GM08714 (cell line): ENCODE data around the gene PODXL2.
"Not testable (repeated sequence)": the region's sequence is repeated elsewhere in the genome, so short reads cannot be mapped to it uniquely, and the experiment has no call there.

ENCODE experiments used
- H3K4me3 ChIP-seq: fragments of 200-500 bp; sonication (Bioruptor generic); 2 replicates; pipeline ENCODE4 v1.5.1; 2014; ENCODE audit warnings: mild to moderate bottlenecking, low read length, inconsistent platforms
- ZNF274 ChIP-seq: IDR thresholded peaks from 2 replicates; pipeline ENCODE4 v1.6.1; 2012; ENCODE audit warnings: mild to moderate bottlenecking, low read depth, low read length

PODXL2 gene

DNA sequence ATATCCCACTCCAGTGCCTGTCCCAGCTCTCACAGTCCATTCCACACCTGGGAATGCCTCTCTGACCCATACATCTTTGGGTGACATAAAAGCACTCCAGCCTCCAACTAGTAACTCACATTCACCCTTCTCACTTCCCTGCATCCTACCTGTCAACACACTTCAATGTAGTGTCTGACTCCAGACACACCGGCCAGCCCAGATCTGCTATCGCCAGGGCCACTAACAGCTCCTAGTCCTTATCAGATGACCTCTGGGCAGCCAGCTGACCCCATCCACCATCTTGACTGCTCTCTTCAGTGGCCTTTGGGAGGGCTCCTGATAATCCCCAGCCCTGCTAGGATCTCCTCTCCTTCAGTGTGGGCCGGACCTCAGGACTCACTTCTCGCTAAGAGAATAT lies 33.7 kb upstream of the PODXL2 start:
- no peak overlapping the region for H3K4me3 ChIP-seq
- TF ChIP-seq ZNF274 = no peak

DNA sequence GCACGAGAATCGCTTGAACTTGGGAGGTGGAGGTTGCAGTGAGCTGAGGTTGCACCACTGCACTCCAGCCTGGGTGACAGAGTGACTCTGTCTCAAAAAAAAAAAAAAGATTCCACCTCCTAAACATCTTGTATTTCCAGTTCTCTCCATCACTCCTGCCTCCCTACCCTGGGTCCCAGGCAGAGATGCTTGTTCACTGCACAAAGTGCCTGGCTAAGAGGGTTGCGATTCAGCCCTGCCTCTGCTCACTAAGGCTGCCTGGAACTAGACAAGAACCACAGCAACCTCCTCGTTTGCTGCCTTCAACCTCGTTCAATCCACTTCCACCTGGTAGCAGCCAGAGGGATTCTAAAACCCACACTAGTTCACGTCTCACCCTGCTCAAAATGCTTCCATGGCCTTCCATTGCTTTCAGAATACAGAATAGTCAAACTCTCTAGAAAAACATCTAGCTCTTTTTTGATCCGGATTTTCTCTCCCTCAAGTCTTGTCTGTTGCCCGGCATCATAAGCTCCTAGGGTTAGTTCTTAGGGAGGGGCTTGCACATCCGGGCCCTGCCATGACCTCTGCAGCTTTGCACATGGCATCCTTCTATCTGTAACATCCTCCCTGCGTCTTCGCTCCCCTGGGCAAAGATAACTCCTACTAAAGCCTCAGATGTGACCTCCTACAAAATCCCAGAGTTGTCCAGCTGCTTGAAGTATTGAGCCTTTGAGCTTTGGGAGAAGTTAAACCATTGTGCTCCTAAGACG lies 31.8 kb upstream of the PODXL2 start:
- H3K4me3 ChIP-seq = peak overlapping the region; percentile 62; the same call in 1 of the 2 replicates
- TF ChIP-seq ZNF274 = no peak

DNA sequence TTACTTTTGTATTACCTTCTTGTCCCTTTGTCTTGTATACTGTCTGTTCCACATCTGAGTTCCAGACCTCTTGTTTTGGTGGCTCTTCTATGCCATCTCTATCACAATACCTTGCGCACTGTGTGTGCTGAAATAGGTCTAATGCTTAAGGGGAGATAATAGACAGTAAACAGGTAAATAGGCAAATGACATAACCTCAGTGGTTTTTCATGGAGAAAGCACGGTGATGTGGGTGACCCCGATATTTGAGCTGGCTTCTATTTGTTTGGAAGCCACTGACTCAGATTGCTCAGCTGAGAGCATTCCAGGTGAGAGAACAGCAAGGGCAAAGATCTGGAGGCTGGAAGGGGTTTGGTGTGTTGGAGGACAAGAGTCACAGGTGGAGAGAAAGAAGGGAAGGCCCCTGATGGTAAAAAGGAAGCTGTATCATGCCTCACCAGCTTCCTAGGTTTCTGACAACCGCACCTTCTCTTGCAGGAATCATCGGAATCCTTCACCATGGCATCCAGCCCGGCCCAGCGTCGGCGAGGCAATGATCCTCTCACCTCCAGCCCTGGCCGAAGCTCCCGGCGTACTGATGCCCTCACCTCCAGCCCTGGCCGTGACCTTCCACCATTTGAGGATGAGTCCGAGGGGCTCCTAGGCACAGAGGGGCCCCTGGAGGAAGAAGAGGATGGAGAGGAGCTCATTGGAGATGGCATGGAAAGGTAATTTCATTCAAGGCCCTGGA lies 30.0 kb upstream of the PODXL2 start:
- peak overlapping the region; percentile 91 for H3K4me3 ChIP-seq
- TF ChIP-seq ZNF274 = no peak

DNA sequence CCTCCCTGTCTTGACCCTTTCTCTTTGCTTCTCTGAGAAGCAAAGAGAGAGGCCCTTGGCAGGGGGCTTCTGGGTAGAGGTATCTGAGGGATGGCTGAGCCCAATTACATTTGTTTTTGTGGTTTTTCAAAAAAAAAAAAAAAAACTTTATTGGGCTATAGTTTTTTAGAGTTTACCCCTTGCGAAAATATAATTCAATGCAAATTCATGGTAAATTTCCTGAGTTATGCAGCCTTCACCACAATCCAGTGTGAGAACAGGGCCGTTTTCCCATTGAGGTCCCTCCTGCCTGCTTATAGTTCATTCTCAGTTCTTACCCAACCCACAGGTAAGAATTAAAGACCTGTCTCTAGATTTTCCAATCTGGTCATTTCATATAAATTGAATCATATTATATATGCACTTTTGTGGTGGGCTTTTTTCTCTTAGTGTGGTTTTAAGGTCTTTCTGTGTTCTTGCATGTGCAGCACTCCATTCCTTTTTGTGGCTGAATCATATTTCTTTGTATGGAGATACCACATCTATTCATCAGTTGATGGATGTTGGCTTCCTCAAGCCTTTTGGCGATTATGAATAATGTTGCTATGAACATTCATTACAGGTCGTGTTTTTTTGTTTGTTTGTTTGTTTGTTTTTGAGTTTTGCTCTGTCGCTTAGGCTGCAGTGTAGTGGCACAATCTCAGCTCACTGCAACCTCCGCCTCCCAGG lies 28.1 kb upstream of the PODXL2 start:
- H3K4me3 ChIP-seq = peak overlapping the region; percentile 34; the same call in 1 of the 2 replicates
- no peak for TF ChIP-seq ZNF274

DNA sequence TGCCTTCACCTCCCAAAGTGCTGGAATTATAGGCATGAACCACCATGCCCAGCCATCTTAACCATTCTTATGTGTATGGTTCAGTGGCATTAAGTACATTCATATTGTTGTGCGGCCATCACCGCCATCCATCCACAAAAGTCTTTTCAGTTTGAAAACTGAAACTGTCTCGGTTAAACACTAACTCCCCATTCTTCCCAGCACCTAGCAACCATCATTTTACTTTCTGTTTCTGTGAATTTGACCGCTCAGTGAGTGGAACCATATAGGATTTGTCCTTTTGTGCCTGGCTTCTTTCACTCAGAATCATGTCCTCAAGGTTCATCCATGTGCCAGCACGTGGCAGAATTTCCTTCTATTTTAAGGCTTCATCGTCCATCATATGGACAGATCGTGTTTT lies 24.9 kb upstream of the PODXL2 start:
- TF ChIP-seq ZNF274 = no peak
- H3K4me3 ChIP-seq = no peak overlapping the region; the same call in 1 of the 2 replicates

DNA sequence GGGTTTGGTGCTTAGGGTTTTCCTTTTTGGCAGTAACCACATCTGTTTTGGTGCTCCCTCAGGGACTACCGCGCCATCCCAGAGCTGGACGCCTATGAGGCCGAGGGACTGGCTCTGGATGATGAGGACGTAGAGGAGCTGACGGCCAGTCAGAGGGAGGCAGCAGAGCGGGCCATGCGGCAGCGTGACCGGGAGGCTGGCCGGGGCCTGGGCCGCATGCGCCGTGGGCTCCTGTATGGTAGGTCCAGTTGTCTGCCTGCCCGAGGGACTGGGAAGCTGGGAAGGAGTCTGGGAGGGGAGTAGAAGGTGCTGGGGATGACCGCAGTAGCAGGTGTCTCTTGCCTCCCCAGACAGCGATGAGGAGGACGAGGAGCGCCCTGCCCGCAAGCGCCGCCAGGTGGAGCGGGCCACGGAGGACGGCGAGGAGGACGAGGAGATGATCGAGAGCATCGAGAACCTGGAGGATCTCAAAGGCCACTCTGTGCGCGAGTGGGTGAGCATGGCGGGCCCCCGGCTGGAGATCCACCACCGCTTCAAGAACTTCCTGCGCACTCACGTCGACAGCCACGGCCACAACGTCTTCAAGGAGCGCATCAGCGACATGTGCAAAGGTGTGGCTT lies 24.3 kb upstream of the PODXL2 start:
- TF ChIP-seq ZNF274 = no peak
- no peak overlapping the region; the same call in 1 of the 2 replicates for H3K4me3 ChIP-seq

DNA sequence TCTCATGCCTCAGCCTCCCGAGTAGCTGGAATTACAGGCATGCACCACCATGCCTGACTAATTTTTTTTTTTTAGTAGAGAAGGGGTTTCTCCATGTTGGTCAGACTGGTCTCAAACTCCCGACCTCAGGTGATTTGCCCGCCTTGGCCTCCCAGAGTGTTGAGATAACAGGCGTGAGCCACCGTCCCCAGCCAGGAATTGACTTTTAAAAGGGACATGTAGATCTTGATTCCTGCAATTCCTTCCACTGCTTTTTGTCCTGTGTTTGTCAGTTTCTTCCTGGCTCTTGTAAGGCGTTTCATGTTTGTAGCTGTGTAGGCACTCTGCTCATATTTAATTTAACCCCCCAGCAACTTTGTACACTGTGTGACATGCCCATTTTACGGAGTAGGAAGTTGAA lies 23.4 kb upstream of the PODXL2 start:
- not testable (repeated sequence) for H3K4me3 ChIP-seq

DNA sequence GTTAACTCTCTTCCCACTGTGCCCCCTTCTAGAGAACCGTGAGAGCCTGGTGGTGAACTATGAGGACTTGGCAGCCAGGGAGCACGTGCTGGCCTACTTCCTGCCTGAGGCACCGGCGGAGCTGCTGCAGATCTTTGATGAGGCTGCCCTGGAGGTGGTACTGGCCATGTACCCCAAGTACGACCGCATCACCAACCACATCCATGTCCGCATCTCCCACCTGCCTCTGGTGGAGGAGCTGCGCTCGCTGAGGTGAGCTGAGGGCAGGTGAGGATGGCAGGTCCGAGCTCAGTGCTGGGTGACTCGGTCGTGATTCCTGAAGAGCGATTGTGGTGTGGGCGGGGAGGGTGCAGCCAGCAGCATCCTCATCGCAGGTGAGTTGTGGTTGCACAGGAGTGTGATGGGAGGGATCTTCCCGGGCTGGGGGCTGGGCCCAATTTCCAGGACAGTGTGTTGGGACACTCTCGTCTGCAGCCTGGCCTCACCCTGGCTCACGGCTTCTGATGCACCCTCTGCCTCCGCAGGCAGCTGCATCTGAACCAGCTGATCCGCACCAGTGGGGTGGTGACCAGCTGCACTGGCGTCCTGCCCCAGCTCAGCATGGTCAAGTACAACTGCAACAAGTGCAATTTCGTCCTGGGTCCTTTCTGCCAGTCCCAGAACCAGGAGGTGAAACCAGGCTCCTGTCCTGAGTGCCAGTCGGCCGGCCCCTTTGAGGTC lies 22.7 kb upstream of the PODXL2 start:
- TF ChIP-seq ZNF274 = no peak
- H3K4me3 ChIP-seq = no peak overlapping the region

DNA sequence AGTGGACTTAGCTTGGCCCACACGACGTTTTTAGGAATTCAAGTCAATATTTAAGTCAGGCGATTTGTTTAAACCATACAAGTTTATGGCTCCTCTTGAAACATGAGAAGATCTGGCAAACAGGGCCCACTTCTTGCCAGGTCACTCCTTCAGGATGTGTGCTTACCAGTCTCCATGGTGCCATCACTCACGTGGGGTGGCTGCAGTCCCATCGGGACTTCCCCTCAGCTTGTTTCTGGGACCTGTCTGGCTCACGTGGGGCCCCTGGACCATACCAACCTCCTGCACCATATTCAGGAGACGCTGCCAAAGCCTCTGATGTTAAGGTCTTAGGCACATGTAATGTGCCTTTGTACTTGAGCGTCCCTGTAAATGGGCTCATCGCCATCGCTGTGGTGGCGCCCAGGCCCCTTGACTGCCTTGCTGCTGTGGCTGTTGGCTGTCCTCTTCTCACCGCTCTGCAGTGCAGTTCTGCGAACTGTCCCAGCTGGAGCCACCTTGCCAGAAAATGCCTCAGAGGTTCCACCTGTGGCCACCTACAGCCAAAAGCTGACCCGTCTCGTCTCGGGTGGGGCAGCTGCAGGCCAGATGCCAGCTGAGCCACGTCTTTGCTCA lies 21.9 kb upstream of the PODXL2 start:
- TF ChIP-seq ZNF274 = no peak
- no peak overlapping the region for H3K4me3 ChIP-seq

DNA sequence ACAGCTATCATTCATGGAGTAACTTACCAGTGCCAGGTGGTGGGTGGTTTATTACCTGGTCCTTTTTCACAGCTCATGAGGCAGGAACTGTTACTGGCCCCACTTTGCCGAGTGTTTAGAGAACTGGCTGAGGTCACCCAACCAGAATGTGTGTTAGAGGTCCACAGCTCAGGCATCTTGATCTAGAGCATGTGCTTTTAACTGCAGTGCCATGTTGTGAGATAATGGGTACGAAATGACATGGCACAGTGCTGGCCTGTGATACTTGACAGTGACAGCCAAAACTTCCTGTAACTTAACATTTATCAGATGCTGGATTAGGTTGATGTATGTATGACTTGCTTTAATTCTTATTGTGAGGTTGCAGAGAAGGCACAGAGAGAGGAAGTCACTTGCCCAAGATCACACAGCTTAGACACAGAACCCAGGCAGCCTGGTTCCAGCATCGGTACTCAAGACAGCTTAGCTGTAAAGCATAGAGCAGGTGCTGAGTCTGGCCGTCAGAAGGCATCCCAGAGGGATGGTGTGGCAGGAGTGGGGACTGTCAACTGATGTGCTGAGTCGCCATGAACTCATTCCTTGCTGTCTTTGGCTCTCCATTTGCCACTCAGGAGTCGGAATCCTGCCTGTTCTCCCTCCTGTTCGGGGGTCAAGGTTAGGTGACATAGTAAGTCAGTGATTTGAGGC lies 21.2 kb upstream of the PODXL2 start:
- TF ChIP-seq ZNF274 = no peak
- no peak overlapping the region for H3K4me3 ChIP-seq

DNA sequence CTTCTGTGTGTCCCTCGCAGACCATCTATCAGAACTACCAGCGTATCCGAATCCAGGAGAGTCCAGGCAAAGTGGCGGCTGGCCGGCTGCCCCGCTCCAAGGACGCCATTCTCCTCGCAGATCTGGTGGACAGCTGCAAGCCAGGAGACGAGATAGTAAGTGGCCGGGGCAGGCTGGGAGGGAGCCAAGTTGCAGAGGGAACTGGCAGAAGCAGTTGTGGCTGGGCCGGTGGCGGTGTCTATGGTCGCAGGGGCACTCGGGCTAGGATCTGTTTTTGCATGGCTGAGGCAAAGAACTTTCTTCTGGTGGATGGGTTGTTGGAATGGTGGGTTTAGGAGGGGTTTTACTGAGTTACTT lies 20.6 kb upstream of the PODXL2 start:
- no peak overlapping the region for H3K4me3 ChIP-seq
- no peak for TF ChIP-seq ZNF274

DNA sequence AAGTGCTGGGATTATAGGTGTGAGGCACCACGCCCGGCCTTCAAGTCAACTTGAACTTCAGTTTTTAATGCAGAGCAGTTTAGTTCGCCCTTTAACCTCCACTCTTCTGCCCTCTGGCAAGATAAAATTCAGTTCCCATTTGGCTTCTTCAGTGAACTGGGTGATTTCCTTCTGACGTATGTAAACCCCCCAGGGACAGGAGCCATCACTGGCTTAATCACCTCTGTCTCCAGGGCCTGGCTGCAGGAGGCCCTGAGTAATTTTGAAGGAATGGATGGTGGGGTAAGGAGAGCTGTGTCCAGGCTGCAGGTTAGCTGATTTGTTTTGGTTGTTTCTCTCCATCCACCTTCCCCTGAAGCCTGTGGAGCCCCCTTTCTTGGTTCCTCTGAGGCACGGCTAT lies 18.9 kb upstream of the PODXL2 start:
- TF ChIP-seq ZNF274 = no peak
- no peak overlapping the region for H3K4me3 ChIP-seq

DNA sequence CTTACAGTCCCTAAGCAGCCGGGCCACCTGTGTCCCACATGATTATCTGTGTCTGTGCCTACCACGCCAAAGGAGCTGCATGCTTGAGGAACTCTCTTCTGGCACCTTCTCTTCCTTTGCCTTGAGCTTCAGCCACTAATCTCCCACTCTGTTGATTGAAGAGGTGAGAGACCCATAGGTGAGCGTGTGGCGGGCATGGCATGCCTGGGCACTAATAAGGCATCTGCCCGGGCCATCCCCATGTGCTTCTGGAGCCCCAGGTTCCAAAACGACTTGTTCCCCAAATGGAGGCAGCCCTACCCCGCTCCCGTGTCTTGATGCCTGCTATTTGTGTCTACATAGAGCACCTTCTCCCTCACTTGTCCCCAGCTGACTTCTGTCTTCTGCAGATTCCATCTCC lies 17.7 kb upstream of the PODXL2 start:
- TF ChIP-seq ZNF274 = no peak

More for the DNA sequence above, 17.7 kb upstream of the PODXL2 start:
- H3K4me3 ChIP-seq = no peak overlapping the region
